Tibial nerve (tissue), 4 donors: ENCODE results near the gene CLEC14A. TPM values are rescaled to one million over a fixed set of nuclear protein-coding genes. Genes with fewer than 3 reads are reported as not detected.

Experiments used
- DNase-seq, 2 donors: peaks; one replicate each; pipeline ENCODE4 v3.0.0-alpha.2; 2019; ENCODE audit warnings: low spot score in 2 of 2
- H3K27ac ChIP-seq, 4 donors: fragments of 200-600 bp; sonication (generic) in 3 of 4; one replicate each; pipeline ENCODE4 v1.5.1; 2017 to 2019; ENCODE audit warnings: mild to moderate bottlenecking in 1 of 4
- H3K27me3 ChIP-seq, 2 donors: fragments of 200-600 bp; sonication (generic) in 1 of 2; one replicate each; pipeline versions ENCODE4 v1.5.1 to v1.6.0; 2017 to 2019
- H3K36me3 ChIP-seq, 3 donors: fragments of 200-600 bp; sonication (generic); one replicate each; pipeline ENCODE4 v1.5.1; 2018 to 2019
- H3K4me1 ChIP-seq, 4 donors: fragments of 200-600 bp; sonication (generic) in 3 of 4; one replicate each; pipeline ENCODE4 v1.5.1; 2017 to 2019
- H3K4me3 ChIP-seq, 4 donors: fragments of 200-600 bp; sonication (generic) in 3 of 4; one replicate each; pipeline ENCODE4 v1.5.1; 2017 to 2019; ENCODE audit warnings: mild to moderate bottlenecking in 1 of 4, moderate library complexity in 1 of 4
- H3K9me3 ChIP-seq, 4 donors: fragments of 200-600 bp; sonication (generic) in 3 of 4; one replicate each; pipeline ENCODE4 v1.5.1; 2017 to 2019
- CTCF ChIP-seq, 5 experiments: fragments of 200-600 bp in 3 of 5; fragments of 450-650 bp in 2 of 5; sonication (generic) in 3 of 5; IDR thresholded peaks; one replicate each; pipeline ENCODE4 v1.5.1; 2016 to 2019; ENCODE audit warnings: antibody characterized with exemption in 5 of 5, mild to moderate bottlenecking in 3 of 5, moderate library complexity in 2 of 5
- EP300 ChIP-seq, 2 donors: sonication (generic); formaldehyde crosslinking; IDR thresholded peaks; one replicate each; pipeline ENCODE4 v1.6.1; 2017; ENCODE audit warnings: antibody characterized with exemption in 2 of 2, mild to moderate bottlenecking in 1 of 2
- POLR2A ChIP-seq, 2 donors: fragments of 450-650 bp; IDR thresholded peaks; one replicate each; pipeline ENCODE4 v1.6.1; 2017; ENCODE audit warnings: antibody characterized with exemption in 2 of 2, mild to moderate bottlenecking in 2 of 2, moderate library complexity in 2 of 2
- WGBS, 2 donors: methylation state at CpG; one replicate each; pipeline ENCODE4 v1.1.5; 2018; 5-methylcytosine and 5-hydroxymethylcytosine counted together
- total RNA-seq, 4 donors: library from RNA; depleted of rRNA; stranded (reverse); fragments of >200 nt; gene quantifications; one replicate each; pipeline ENCODE4 v1.1.0, GENCODE V29; 2016

Gene CLEC14A
- 10 to 100 TPM; 28.5 to 76.5 (median 64.3) TPM for total RNA-seq

GRCh38 chr14:38255673-38256532 is at the start of gene CLEC14A:
TSS of gene CLEC14A (minus strand) at chr14:38256093. CDS start at chr14:38256022, 71 bp downstream.
- H3K27ac ChIP-seq = peak within 1 kb of the TSS in 3 of 4 donors; percentile 65 to 77 (median 76)
- 16 to 18% methylated on average over 30 to 31 of the region's 68 CpGs for whole genome bisulfite sequencing, 2 donors
- H3K36me3 ChIP-seq = no peaks in the 10 kb centered on the region
- peak within 1 kb of the TSS; percentile 31 to 55 (median 36) for H3K4me3 ChIP-seq
- DNase-seq = peak; percentile 21 to 29
- peaks cover 0 to 4% (median 0%) of the 10 kb centered on the region in 4 donors for H3K9me3 ChIP-seq
- H3K27me3 ChIP-seq = peaks cover 0 to 22% of the 10 kb centered on the region in 2 donors
- TF ChIP-seq EP300 (IDR thresholded peaks at IDR 0.05) (peak in 1 of 2 donors; percentile 36), POLR2A (IDR thresholded peaks at IDR 0.05) (no peak), CTCF (IDR thresholded peaks at IDR 0.05) (peak in 1 of 5 experiments; percentile 4)
- H3K4me1 ChIP-seq = peaks cover 0 to 15% (median 0%) of the 10 kb centered on the region in 4 donors

GRCh38 chr14:38302966-38303365 is 47.1 kb upstream of the CLEC14A start:
- WGBS, 2 donors = 97 to 100% methylated on average over 1 of the region's 1 CpG
- Histone ChIP-seq H3K9me3 (peaks cover 0 to 6% (median 0%) of the 10 kb centered on the region in 4 donors), H3K4me3 (no peak overlapping the region), H3K27me3 (no peaks in the 10 kb centered on the region), H3K36me3 (no peaks in the 10 kb centered on the region), H3K4me1 (no peaks in the 10 kb centered on the region), H3K27ac (no peak overlapping the region)
- TF ChIP-seq EP300 (IDR thresholded peaks at IDR 0.05) (no peak), CTCF (IDR thresholded peaks at IDR 0.05) (no peak), POLR2A (IDR thresholded peaks at IDR 0.05) (no peak)
- DNase-seq = no peak

GRCh38 chr14:38302034-38302433 is 46.1 kb upstream of the CLEC14A start:
- Histone ChIP-seq H3K36me3 (no peaks in the 10 kb centered on the region), H3K4me1 (no peaks in the 10 kb centered on the region), H3K27ac (no peak overlapping the region), H3K27me3 (no peaks in the 10 kb centered on the region), H3K9me3 (peaks cover 0 to 6% (median 0%) of the 10 kb centered on the region in 4 donors), H3K4me3 (no peak overlapping the region)
- WGBS, 2 donors = 82 to 95% methylated on average over 2 of the region's 2 CpGs
- DNase-seq = no peak
- TF ChIP-seq EP300 (IDR thresholded peaks at IDR 0.05) = no peak
- TF ChIP-seq POLR2A (IDR thresholded peaks at IDR 0.05) = no peak
- TF ChIP-seq CTCF (IDR thresholded peaks at IDR 0.05) = no peak

GRCh38 chr14:38297681-38298080 is 41.8 kb upstream of the CLEC14A start:
- H3K27ac ChIP-seq = no peak overlapping the region
- TF ChIP-seq POLR2A (IDR thresholded peaks at IDR 0.05) = no peak
- no peak for TF ChIP-seq EP300 (IDR thresholded peaks at IDR 0.05)
- no peak for TF ChIP-seq CTCF (IDR thresholded peaks at IDR 0.05)
- H3K4me1 ChIP-seq = no peaks in the 10 kb centered on the region
- H3K27me3 ChIP-seq = no peaks in the 10 kb centered on the region
- peaks cover 0 to 4% (median 0%) of the 10 kb centered on the region in 4 donors for H3K9me3 ChIP-seq
- WGBS, 2 donors = 29 to 49% methylated on average over 1 of the region's 1 CpG
- H3K4me3 ChIP-seq = no peak overlapping the region
- no peaks in the 10 kb centered on the region for H3K36me3 ChIP-seq
- no peak for DNase-seq
